Measurements from ENCODE around the gene OVOL2.

The OVOL2 gene

GRCh38 chr20:18003897-18004296 is 53.8 kb downstream of the OVOL2 start:
- no peak overlapping the region for H2BK5ac ChIP-seq (ENCODE audit: low read depth, low read length, poor library complexity)
- no CpG with 5 or more reads among the region's 5 CpGs for WGBS (ENCODE audit: extremely low coverage, insufficient coverage, insufficient read length)
- H4K8ac ChIP-seq (ENCODE audit: low read depth, low read length): no peak overlapping the region
- no peak overlapping the region for H2BK120ac ChIP-seq (ENCODE audit: insufficient read depth, low read length, poor library complexity)
- H2AFZ ChIP-seq (ENCODE audit: insufficient read depth, low read length, poor library complexity): no peak overlapping the region
- H3K4me1 ChIP-seq (ENCODE audit: control insufficient read depth in 1 of 2, insufficient read depth in 2 of 2, low read length in 2 of 2): peaks cover 17 to 20% of the 10 kb centered on the region in 2 experiments
- H2BK12ac ChIP-seq (ENCODE audit: low read length): no peak overlapping the region
- H4K91ac ChIP-seq (ENCODE audit: low read depth, low read length): no peak overlapping the region
- no peak overlapping the region for H3K4me2 ChIP-seq (ENCODE audit: low read length)
- H3K9me3 ChIP-seq (ENCODE audit: insufficient read depth, low read depth, low read length): no peaks in the 10 kb centered on the region
- no peaks in the 10 kb centered on the region for H3K27me3 ChIP-seq (ENCODE audit: insufficient read depth, low read length)
- no peak overlapping the region for H3K9ac ChIP-seq (ENCODE audit: low read length)
- peak; percentile 89 to 90 for DNase-seq
- no peak overlapping the region for H3K4me3 ChIP-seq (ENCODE audit: low read depth, low read length)
- H2AK5ac ChIP-seq (ENCODE audit: low read length): no peak overlapping the region
- H3K36me3 ChIP-seq (ENCODE audit: control insufficient read depth in 1 of 2, insufficient read depth in 2 of 2, low read length in 2 of 2): peaks cover 0 to 2% of the 10 kb centered on the region in 2 experiments
- H3K79me1 ChIP-seq (ENCODE audit: low read length): peaks cover 6% of the 10 kb centered on the region
- no peaks in the 10 kb centered on the region for H3K79me2 ChIP-seq (ENCODE audit: control insufficient read depth, insufficient read depth, low read length, poor library complexity)
- H3K14ac ChIP-seq (ENCODE audit: low read length): no peak overlapping the region
- no peak overlapping the region for H3K27ac ChIP-seq (ENCODE audit: low read depth, low read length)
- no peak overlapping the region for H3K4ac ChIP-seq (ENCODE audit: low read depth, low read length)
- no peak overlapping the region for H3K23ac ChIP-seq (ENCODE audit: low read length)
- no peak overlapping the region for H3K18ac ChIP-seq (ENCODE audit: low read length)
- H4K12ac ChIP-seq (ENCODE audit: low read depth, low read length): no peak overlapping the region

- Histone ChIP-seq H2BK12ac (ENCODE audit: low read length) (no peak overlapping the region), H3K23ac (ENCODE audit: low read length) (no peak overlapping the region), H3K27me3 (ENCODE audit: insufficient read depth, low read length) (no peaks in the 10 kb centered on the region), H3K4me3 (ENCODE audit: low read depth, low read length) (no peak overlapping the region), H2BK120ac (ENCODE audit: insufficient read depth, low read length, poor library complexity) (no peak overlapping the region), H3K4me1 (ENCODE audit: control insufficient read depth in 1 of 2, insufficient read depth in 2 of 2, low read length in 2 of 2) (peaks cover 17 to 20% of the 10 kb centered on the region in 2 experiments), H3K4me2 (ENCODE audit: low read length) (no peak overlapping the region), H3K14ac (ENCODE audit: low read length) (no peak overlapping the region), H3K9ac (ENCODE audit: low read length) (no peak overlapping the region), H3K79me1 (ENCODE audit: low read length) (peaks cover 6% of the 10 kb centered on the region), H4K8ac (ENCODE audit: low read depth, low read length) (no peak overlapping the region), H3K4ac (ENCODE audit: low read depth, low read length) (no peak overlapping the region), H3K18ac (ENCODE audit: low read length) (no peak overlapping the region), H4K91ac (ENCODE audit: low read depth, low read length) (no peak overlapping the region), H2AFZ (ENCODE audit: insufficient read depth, low read length, poor library complexity) (no peak overlapping the region), H3K9me3 (ENCODE audit: insufficient read depth, low read depth, low read length) (no peaks in the 10 kb centered on the region), H2AK5ac (ENCODE audit: low read length) (no peak overlapping the region), H4K12ac (ENCODE audit: low read depth, low read length) (no peak overlapping the region), H3K27ac (ENCODE audit: low read depth, low read length) (no peak overlapping the region), H3K79me2 (ENCODE audit: control insufficient read depth, insufficient read depth, low read length, poor library complexity) (no peaks in the 10 kb centered on the region), H3K36me3 (ENCODE audit: control insufficient read depth in 1 of 2, insufficient read depth in 2 of 2, low read length in 2 of 2) (no peaks in the 10 kb centered on the region), H2BK5ac (ENCODE audit: low read depth, low read length, poor library complexity) (no peak overlapping the region)
- peak; percentile 83 to 89 for DNase-seq
- WGBS (ENCODE audit: extremely low coverage, insufficient coverage, insufficient read length): no CpG with 5 or more reads among the region's 10 CpGs
Measured at GRCh38 chr20:18001131-18001921, 56.4 kb downstream of the OVOL2 start.

- Histone ChIP-seq H3K14ac (ENCODE audit: low read length) (no peak overlapping the region), H3K79me1 (ENCODE audit: low read length) (peaks cover 4% of the 10 kb centered on the region), H4K8ac (ENCODE audit: low read depth, low read length) (no peak overlapping the region), H4K91ac (ENCODE audit: low read depth, low read length) (no peak overlapping the region), H2AFZ (ENCODE audit: insufficient read depth, low read length, poor library complexity) (no peak overlapping the region), H3K79me2 (ENCODE audit: control insufficient read depth, insufficient read depth, low read length, poor library complexity) (no peaks in the 10 kb centered on the region), H3K27ac (ENCODE audit: low read depth, low read length) (no peak overlapping the region), H3K4me3 (ENCODE audit: low read depth, low read length) (no peak overlapping the region), H3K27me3 (ENCODE audit: insufficient read depth, low read length) (no peaks in the 10 kb centered on the region), H3K9ac (ENCODE audit: low read length) (no peak overlapping the region), H3K4ac (ENCODE audit: low read depth, low read length) (no peak overlapping the region), H2BK120ac (ENCODE audit: insufficient read depth, low read length, poor library complexity) (no peak overlapping the region), H2BK12ac (ENCODE audit: low read length) (no peak overlapping the region), H4K12ac (ENCODE audit: low read depth, low read length) (no peak overlapping the region), H3K36me3 (ENCODE audit: control insufficient read depth in 1 of 2, insufficient read depth in 2 of 2, low read length in 2 of 2) (no peaks in the 10 kb centered on the region), H2AK5ac (ENCODE audit: low read length) (no peak overlapping the region), H3K23ac (ENCODE audit: low read length) (no peak overlapping the region), H3K4me2 (ENCODE audit: low read length) (no peak overlapping the region), H3K4me1 (ENCODE audit: control insufficient read depth in 1 of 2, insufficient read depth in 2 of 2, low read length in 2 of 2) (peaks cover 7 to 9% of the 10 kb centered on the region in 2 experiments), H3K18ac (ENCODE audit: low read length) (no peak overlapping the region), H3K9me3 (ENCODE audit: insufficient read depth, low read depth, low read length) (no peaks in the 10 kb centered on the region), H2BK5ac (ENCODE audit: low read depth, low read length, poor library complexity) (no peak overlapping the region)
- no CpG with 5 or more reads among the region's 4 CpGs for WGBS (ENCODE audit: extremely low coverage, insufficient coverage, insufficient read length)
- no peak for DNase-seq
Measured at GRCh38 chr20:17999566-17999965, 58.1 kb downstream of the OVOL2 start.

- no peak overlapping the region for H3K18ac ChIP-seq (ENCODE audit: low read length)
- H2AK5ac ChIP-seq (ENCODE audit: low read length): no peak overlapping the region
- no peaks in the 10 kb centered on the region for H3K79me2 ChIP-seq (ENCODE audit: control insufficient read depth, insufficient read depth, low read length, poor library complexity)
- no peak overlapping the region for H3K14ac ChIP-seq (ENCODE audit: low read length)
- H3K27ac ChIP-seq (ENCODE audit: low read depth, low read length): no peak overlapping the region
- no peak overlapping the region for H4K8ac ChIP-seq (ENCODE audit: low read depth, low read length)
- no peak overlapping the region for H3K9ac ChIP-seq (ENCODE audit: low read length)
- no peaks in the 10 kb centered on the region for H3K36me3 ChIP-seq (ENCODE audit: control insufficient read depth in 1 of 2, insufficient read depth in 2 of 2, low read length in 2 of 2)
- H2AFZ ChIP-seq (ENCODE audit: insufficient read depth, low read length, poor library complexity): no peak overlapping the region
- no peak overlapping the region for H3K4me3 ChIP-seq (ENCODE audit: low read depth, low read length)
- no peak overlapping the region for H4K91ac ChIP-seq (ENCODE audit: low read depth, low read length)
- no peak overlapping the region for H4K12ac ChIP-seq (ENCODE audit: low read depth, low read length)
- no peaks in the 10 kb centered on the region for H3K27me3 ChIP-seq (ENCODE audit: insufficient read depth, low read length)
- H2BK5ac ChIP-seq (ENCODE audit: low read depth, low read length, poor library complexity): no peak overlapping the region
- no peaks in the 10 kb centered on the region for H3K9me3 ChIP-seq (ENCODE audit: insufficient read depth, low read depth, low read length)
- no peak overlapping the region for H3K4ac ChIP-seq (ENCODE audit: low read depth, low read length)
- no peak for DNase-seq
- H3K4me2 ChIP-seq (ENCODE audit: low read length): no peak overlapping the region
- WGBS (ENCODE audit: extremely low coverage, insufficient coverage, insufficient read length): no CpG with 5 or more reads among the region's 5 CpGs
- no peak overlapping the region for H3K23ac ChIP-seq (ENCODE audit: low read length)
- no peaks in the 10 kb centered on the region for H3K4me1 ChIP-seq (ENCODE audit: control insufficient read depth in 1 of 2, insufficient read depth in 2 of 2, low read length in 2 of 2)
- no peak overlapping the region for H2BK120ac ChIP-seq (ENCODE audit: insufficient read depth, low read length, poor library complexity)
- peaks cover 1% of the 10 kb centered on the region for H3K79me1 ChIP-seq (ENCODE audit: low read length)
- no peak overlapping the region for H2BK12ac ChIP-seq (ENCODE audit: low read length)
Measured at GRCh38 chr20:17998446-17998845, 59.3 kb downstream of the OVOL2 start.
